Myocyte (in vitro differentiated cells): ENCODE data around the gene SLC27A4. TPM values are rescaled to one million over a fixed set of nuclear protein-coding genes. Genes with fewer than 3 reads are reported as not detected.

Source experiments
- microRNA counts: library from miRNA; unstranded; fragments of <30 nt; microRNA quantifications from one replicate; lab custom pipeline; 2016
- microRNA-seq: library from miRNA; unstranded; fragments of <30 nt; microRNA quantifications from one replicate; pipeline ENCODE4, GENCODE V29; 2016
- total RNA-seq: library from RNA; depleted of rRNA; stranded (reverse); fragments of >200 nt; gene quantifications from 2 replicates; pipeline ENCODE4 v1.2.3, GENCODE V29; 2014

The SLC27A4 gene
- total RNA-seq, 1 donor from 2014 or later: 29.7 TPM

MicroRNAs within 50 kb of the gene (microRNA counts, 767-probe panel; counts per million panel counts)
- not detected for microRNA hsa-miR-219-2-3p (lab: Ali Mortazavi, UCI)

Small RNA genes within 50 kb of the gene (microRNA-seq; reads per million reads assigned to microRNA genes)
- not detected for gene MIR219B

Other genes starting within 250 kb of the SLC27A4 start
- 65.9 and 68.6 TPM in 2 replicates for gene PTGES2, start 212.8 kb upstream of the SLC27A4 start, total RNA-seq
- not detected in 2 replicates for gene LCN2, start 191.1 kb upstream of the SLC27A4 start, total RNA-seq
- gene BBLN, start 180.3 kb upstream of the SLC27A4 start, total RNA-seq: 286 and 586 TPM in 2 replicates
- gene CIZ1, start 149.0 kb upstream of the SLC27A4 start, total RNA-seq: 47.4 and 58.5 TPM in 2 replicates
- gene DNM1, start 137.1 kb upstream of the SLC27A4 start, total RNA-seq: 0.10 TPM in 1 of 2 replicates, not detected in the other
- 121 and 160 TPM in 2 replicates for gene GOLGA2, start 64.5 kb upstream of the SLC27A4 start, total RNA-seq
- 41.3 and 42.2 TPM in 2 replicates for gene SWI5, start 64.3 kb upstream of the SLC27A4 start, total RNA-seq
- gene TRUB2, start 18.1 kb upstream of the SLC27A4 start, total RNA-seq: 13.2 and 17.3 TPM in 2 replicates
- gene COQ4, start 17.7 kb upstream of the SLC27A4 start, total RNA-seq: 27.2 and 40.4 TPM in 2 replicates
- gene URM1, start 30.8 kb downstream of the SLC27A4 start, total RNA-seq: 43.5 and 51.2 TPM in 2 replicates
- 43.6 and 52.0 TPM in 2 replicates for gene CERCAM, start 80.3 kb downstream of the SLC27A4 start, total RNA-seq
- gene ODF2, start 115.5 kb downstream of the SLC27A4 start, total RNA-seq: 16.0 and 18.6 TPM in 2 replicates
- gene GLE1, start 164.2 kb downstream of the SLC27A4 start, total RNA-seq: 28.3 and 28.4 TPM in 2 replicates
- 519 and 564 TPM in 2 replicates for gene SPTAN1, start 212.1 kb downstream of the SLC27A4 start, total RNA-seq